K562 (cell line): ENCODE data around the gene GMPR. TPM values are rescaled to one million over a fixed set of nuclear protein-coding genes. Genes with fewer than 3 reads are reported as not detected.

Experiments
- E2F8 ChIP-seq: fragments of 450-650 bp; IDR thresholded peaks from 2 replicates; pipeline ENCODE4 v1.7.1; 2018; ENCODE audit warnings: mild to moderate bottlenecking, low read depth; ENCODE audit not compliant: partially characterized antibody
- ETV1 ChIP-seq: fragments of 450-650 bp; conservative IDR thresholded peaks from 2 replicates; pipeline ENCODE4 v1.6.1; 2016; ENCODE audit warnings: missing genetic modification characterization, control low read depth, low read depth, missing compliant biosample characterization
- GABPB1 ChIP-seq: sonication (generic); formaldehyde crosslinking; IDR thresholded peaks from 2 replicates; pipeline ENCODE4 v1.8.0; 2022; ENCODE audit warnings: mild to moderate bottlenecking, missing genetic modification reagents
- PML ChIP-seq: IDR thresholded peaks from 2 replicates; pipeline ENCODE4 v1.6.1; 2012; ENCODE audit warnings: low read length, inconsistent platforms
- SMARCC2 ChIP-seq: fragments of 450-650 bp; IDR thresholded peaks from 2 replicates; pipeline ENCODE4 v1.6.1; 2017; ENCODE audit warnings: antibody characterized with exemption, moderate library complexity, mild to moderate bottlenecking, low read depth
- SRSF7 ChIP-seq: fragments of 200-400 bp; formaldehyde crosslinking; optimal IDR thresholded peaks from 2 replicates; pipeline ENCODE3; 2017; ENCODE audit warnings: mild to moderate bottlenecking, low read depth, low read length
- TFAP4 ChIP-seq: sonication (generic); formaldehyde crosslinking; IDR thresholded peaks from 2 replicates; pipeline ENCODE4 v1.8.0; 2022; ENCODE audit warnings: missing genetic modification reagents, mild to moderate bottlenecking, moderate library complexity, borderline replicate concordance
- TRIM25 ChIP-seq: fragments of 450-650 bp; IDR thresholded peaks from 2 replicates; pipeline ENCODE4 v1.7.0; 2016; ENCODE audit warnings: borderline replicate concordance
- ZBTB7A ChIP-seq: IDR thresholded peaks from 2 replicates; pipeline ENCODE4 v1.6.1; 2011; ENCODE audit warnings: low read depth, mild to moderate bottlenecking, low read length, moderate library complexity, borderline replicate concordance; ENCODE audit not compliant: control insufficient read depth
- ZFP36 ChIP-seq: fragments of 150-350 bp; IDR thresholded peaks from 2 replicates; pipeline ENCODE4 v1.6.1; 2018; ENCODE audit warnings: low read length, low read depth; ENCODE audit not compliant: partially characterized antibody
- ZHX1 ChIP-seq: fragments of 150-350 bp; conservative IDR thresholded peaks from 2 replicates; pipeline ENCODE4 v1.6.1; 2014; ENCODE audit warnings: low read length
- ZNF277 ChIP-seq: fragments of 250-450 bp; sonication (Bioruptor Pico); IDR thresholded peaks from 2 replicates; pipeline ENCODE4 v1.8.0; 2022; ENCODE audit warnings: inconsistent platforms, mild to moderate bottlenecking, moderate library complexity, borderline replicate concordance
- ZNF324 ChIP-seq: fragments of 250-450 bp; sonication (Bioruptor Pico); IDR thresholded peaks from 2 replicates; pipeline ENCODE4 v1.4.0; 2020; ENCODE audit warnings: mild to moderate bottlenecking
- ZNF511 ChIP-seq: sonication (generic); formaldehyde crosslinking; IDR thresholded peaks from 2 replicates; pipeline ENCODE4 v1.8.0; 2022; ENCODE audit warnings: mild to moderate bottlenecking, missing genetic modification reagents
- ZNF57 ChIP-seq: fragments of 450-650 bp; formaldehyde crosslinking; IDR thresholded peaks from 2 replicates; pipeline ENCODE4 v1.4.0; 2020; ENCODE audit warnings: mild to moderate bottlenecking, moderate library complexity
- polyA plus RNA-seq, 8 experiments: library from polyadenylated mRNA; depleted of rRNA in 4 of 8; stranded (reverse) in 5 of 8; unstranded in 3 of 8; fragments of >200 nt; fragmentation: Nextera tagmentation in 2 of 8; fragmentation: Illumina TruSeq in 1 of 8; extraction: Ambion mirVana in 2 of 8; extraction: Trizol in 1 of 8; gene quantifications; 2 replicates each; pipeline versions ENCODE4 v1.2.1 to v1.2.3, GENCODE V29; 2011 to 2014; ENCODE audit warnings: inconsistent platforms in 1 of 8, missing spikeins in 1 of 8
- total RNA-seq, 7 experiments: library from RNA; depleted of rRNA in 6 of 7; stranded (reverse); fragments of >200 nt in 6 of 7; fragmentation: Illumina TruSeq in 2 of 7; extraction: Trizol in 2 of 7; gene quantifications; 2 replicates each; pipeline versions ENCODE4 v1.2.1 to v1.2.3, GENCODE V29; 2011 to 2021; ENCODE audit warnings: low replicate concordance in 1 of 7

GMPR gene
- total and polyA plus RNA-seq, 9 of the 15 experiments (the other 6 are each of a cell fraction or from before 2014, with no cell fraction given): 34.6 to 83.7 (median 49.8) TPM

- TF ChIP-seq TFAP4 (CRISPR knock-in tag): peak; percentile 99
- peak; percentile 21 for TF ChIP-seq E2F8
- TF ChIP-seq SMARCC2: peak; percentile 10; the same call in 1 of the 2 replicates
- no peak for TF ChIP-seq SRSF7
- peak; percentile 73 for TF ChIP-seq ZNF511 (CRISPR knock-in tag)
- no peak for TF ChIP-seq ZFP36
- TF ChIP-seq ZHX1: no peak
- TF ChIP-seq ZNF277 (CRISPR knock-in tag): no peak
- TF ChIP-seq ZNF57: peak; percentile 70; the same call in 1 of the 2 replicates
- peak; percentile 42 for TF ChIP-seq GABPB1 (CRISPR knock-in tag)
- peak; percentile 84; the same call in 1 of the 2 replicates for TF ChIP-seq ZBTB7A
- TF ChIP-seq ETV1: peak; percentile 95
- peak; percentile 98 for TF ChIP-seq PML
- TF ChIP-seq TRIM25: no peak
- no peak for TF ChIP-seq ZNF324 (CRISPR knock-in tag)
Measured at GRCh38 chr6:16267428-16268263, 29.3 kb downstream of the GMPR start (continued).
